Measurements from ENCODE around the gene LRRC49. TPM values are rescaled to one million over a fixed set of nuclear protein-coding genes. Genes with fewer than 3 reads are reported as not detected.

Gene LRRC49
- total RNA-seq, 1 donor from 2014 or later: 23.6 TPM

DNA sequence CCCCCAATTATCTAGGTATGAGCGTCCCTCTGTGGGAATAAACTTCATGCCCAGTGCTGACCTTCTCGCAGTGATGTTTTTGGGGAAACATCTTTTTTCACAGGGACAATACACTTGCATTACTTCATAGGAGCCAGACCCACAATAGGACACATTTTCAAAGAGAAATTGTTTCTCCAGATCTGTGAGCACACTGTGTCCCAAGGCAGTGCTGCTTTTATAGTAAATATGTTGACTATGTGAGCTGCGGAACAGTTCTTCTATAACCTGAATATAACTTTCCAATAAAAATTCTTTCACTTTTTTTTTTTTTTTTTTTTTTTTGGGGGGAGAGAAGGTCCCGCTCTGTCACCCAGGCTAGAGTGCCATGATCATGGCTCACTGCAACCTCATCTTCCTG, 205.3 kb downstream of the LRRC49 start:
- Mint-ChIP-seq H3K27me3 (peaks cover 2% of the 10 kb centered on the region), H3K9me3 (ENCODE audit: low read depth) (no peaks in the 10 kb centered on the region), H3K4me1 (ENCODE audit: low read depth) (no peaks in the 10 kb centered on the region), H3K4me3 (ENCODE audit: low read depth) (no peak overlapping the region), H3K36me3 (ENCODE audit: insufficient read depth) (no peaks in the 10 kb centered on the region), H3K27ac (no peak overlapping the region)
- DNase-seq (ENCODE audit: low spot score, unreplicated experiment): no peak
- TF ChIP-seq, protein P1, sequence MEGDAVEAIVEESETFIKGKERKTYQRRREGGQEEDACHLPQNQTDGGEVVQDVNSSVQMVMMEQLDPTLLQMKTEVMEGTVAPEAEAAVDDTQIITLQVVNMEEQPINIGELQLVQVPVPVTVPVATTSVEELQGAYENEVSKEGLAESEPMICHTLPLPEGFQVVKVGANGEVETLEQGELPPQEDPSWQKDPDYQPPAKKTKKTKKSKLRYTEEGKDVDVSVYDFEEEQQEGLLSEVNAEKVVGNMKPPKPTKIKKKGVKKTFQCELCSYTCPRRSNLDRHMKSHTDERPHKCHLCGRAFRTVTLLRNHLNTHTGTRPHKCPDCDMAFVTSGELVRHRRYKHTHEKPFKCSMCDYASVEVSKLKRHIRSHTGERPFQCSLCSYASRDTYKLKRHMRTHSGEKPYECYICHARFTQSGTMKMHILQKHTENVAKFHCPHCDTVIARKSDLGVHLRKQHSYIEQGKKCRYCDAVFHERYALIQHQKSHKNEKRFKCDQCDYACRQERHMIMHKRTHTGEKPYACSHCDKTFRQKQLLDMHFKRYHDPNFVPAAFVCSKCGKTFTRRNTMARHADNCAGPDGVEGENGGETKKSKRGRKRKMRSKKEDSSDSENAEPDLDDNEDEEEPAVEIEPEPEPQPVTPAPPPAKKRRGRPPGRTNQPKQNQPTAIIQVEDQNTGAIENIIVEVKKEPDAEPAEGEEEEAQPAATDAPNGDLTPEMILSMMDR (IDR thresholded peaks at IDR 0.05; ENCODE audit: unreplicated experiment): no peak

DNA sequence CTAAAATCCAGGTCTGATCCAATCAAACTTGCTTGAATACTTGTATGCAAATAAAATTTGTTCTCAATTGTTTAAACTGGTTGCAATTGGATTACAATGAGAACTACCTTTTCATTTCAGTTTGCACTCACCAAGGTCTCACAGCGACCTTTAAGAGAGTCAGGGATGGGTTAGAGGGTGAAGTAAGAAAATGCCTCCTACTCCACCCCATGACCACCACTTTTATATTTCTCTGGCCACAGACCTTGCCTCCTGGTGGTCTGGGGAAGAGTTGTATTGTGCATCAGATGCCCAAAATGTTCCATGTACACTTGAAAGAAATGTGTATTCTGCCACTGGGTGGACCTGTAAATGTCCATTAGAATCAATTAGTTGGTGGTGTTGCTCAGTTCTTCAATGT, 206.3 kb downstream of the LRRC49 start:
- Mint-ChIP-seq H3K4me3 (ENCODE audit: low read depth) (no peak overlapping the region), H3K27ac (no peak overlapping the region), H3K36me3 (ENCODE audit: insufficient read depth) (no peaks in the 10 kb centered on the region), H3K4me1 (ENCODE audit: low read depth) (no peaks in the 10 kb centered on the region), H3K27me3 (peaks cover 4% of the 10 kb centered on the region), H3K9me3 (ENCODE audit: low read depth) (no peaks in the 10 kb centered on the region)
- no peak for DNase-seq (ENCODE audit: low spot score, unreplicated experiment)
- TF ChIP-seq, protein P1 (IDR thresholded peaks at IDR 0.05; ENCODE audit: unreplicated experiment): no peak

Other genes with a start within 250 kb of the LRRC49 start
- gene UACA, start 129.3 kb upstream of the LRRC49 start, total RNA-seq: 46.2 and 49.3 TPM in 2 replicates
- 17.5 and 22.6 TPM in 2 replicates for gene LARP6, start 38.7 kb upstream of the LRRC49 start, total RNA-seq
- gene THAP10, start 393 bp upstream of the LRRC49 start, total RNA-seq: 4.1 and 4.5 TPM in 2 replicates
- gene THSD4, start 222.6 kb downstream of the LRRC49 start, total RNA-seq: 6.7 and 6.8 TPM in 2 replicates

Data from progenitor cell of endocrine pancreas (in vitro differentiated cells).